K562 (cell line): Measurements from ENCODE around the gene SPON2. TPM values are rescaled to one million over a fixed set of nuclear protein-coding genes. Genes with fewer than 3 reads are reported as not detected.

Experiments
- ATAC-seq: fragments of 200-7000 bp; cut with Tn5 transposase; 3 replicates; pipeline ENCODE4 v1.9.1; 2020; ENCODE audit warnings: moderate library complexity
- BruUV-seq: library from RNA; stranded (reverse); fragments of 400-500 nt; replicated peaks from 2 replicates; lab custom pipeline; 2021; lab: Mats Ljungman, UMichigan
- CTCF ChIA-PET: fragments of 300-600 bp; formaldehyde crosslinking; extraction: SDS; loops from one replicate; lab custom pipeline; 2021; ENCODE audit warnings: low intra/inter-chr PET ratio; lab: Yijun Ruan, JAX
- POLR2A ChIA-PET: fragments of 300-600, 350-650 bp; sonication (Branson Sonifier 250); formaldehyde crosslinking; extraction: SDS; loops from one replicate; lab custom pipeline; 2021; ENCODE audit warnings: antibody characterized with exemption, inconsistent platforms; lab: Yijun Ruan, JAX
- DNase-seq, 4 experiments: peaks; one replicate each; pipeline versions ENCODE4 v3.0.0 to v3.0.0-alpha.2; 2011 to 2018; ENCODE audit warnings: low spot score in 3 of 4, mixed read lengths in 3 of 4; ENCODE audit errors: extremely low read depth in 1 of 4
- FAIRE-seq: peaks from 2 replicates; lab custom pipeline; 2011; peaks lifted over from hg19 to GRCh38; lab: Jason Lieb, UNC
- H2AFZ ChIP-seq: 2 replicates; pipeline ENCODE4 v1.6.0; 2011; ENCODE audit warnings: low read depth, low read length, control low read depth, inconsistent platforms
- H3K27ac ChIP-seq: fragments of 200-600 bp; 3 replicates; pipeline ENCODE4 v1.8.0; 2011; ENCODE audit warnings: low read depth, mild to moderate bottlenecking, control low read depth, inconsistent platforms, low read length, moderate library complexity, mixed read lengths; ENCODE audit errors: extremely low read depth
- H3K27me3 ChIP-seq, 2 experiments: fragments of 300-600 bp in 1 of 2; 2 replicates in 1 of 2; 3 replicates in 1 of 2; pipeline versions ENCODE4 v1.6.0 to v1.8.0; 2011; ENCODE audit warnings: inconsistent platforms in 2 of 2, low read length in 2 of 2, mild to moderate bottlenecking in 1 of 2, mixed read lengths in 1 of 2, moderate library complexity in 1 of 2; ENCODE audit not compliant: control insufficient read depth in 2 of 2, insufficient read depth in 2 of 2
- H3K36me3 ChIP-seq: fragments of 300-600 bp; 3 replicates; pipeline ENCODE4 v1.8.0; 2011; ENCODE audit warnings: mild to moderate bottlenecking, low read length, inconsistent platforms; ENCODE audit not compliant: control insufficient read depth, insufficient read depth
- H3K4me1 ChIP-seq, 2 experiments: fragments of 200-600 bp in 1 of 2; replicated peaks in 1 of 2; 2 replicates in 1 of 2; 3 replicates in 1 of 2; pipeline versions ENCODE4 v1.5.1 to v1.8.0; 2011; ENCODE audit warnings: inconsistent platforms in 2 of 2, low read length in 2 of 2, mild to moderate bottlenecking in 1 of 2, mixed read lengths in 1 of 2, moderate library complexity in 1 of 2; ENCODE audit not compliant: control insufficient read depth in 2 of 2, insufficient read depth in 2 of 2
- H3K4me2 ChIP-seq: 2 replicates; pipeline ENCODE4 v1.6.1; 2011; ENCODE audit warnings: low read length, control low read depth, inconsistent platforms, mixed read lengths; ENCODE audit not compliant: insufficient read depth
- H3K4me3 ChIP-seq: fragments of 200-600 bp; sonication (generic), shearing (Covaris generic); 2 replicates; pipeline ENCODE4 v1.5.1; 2016; ENCODE audit warnings: control low read depth, inconsistent platforms
- H3K79me2 ChIP-seq: fragments of 200-600 bp; 3 replicates; pipeline ENCODE4 v1.8.0; 2011; ENCODE audit warnings: low read length, inconsistent platforms; ENCODE audit not compliant: control insufficient read depth, insufficient read depth
- H3K9ac ChIP-seq, 2 experiments: 2 replicates each; pipeline versions ENCODE4 v1.6.0 to v1.6.1; 2011; ENCODE audit warnings: low read depth in 2 of 2, low read length in 2 of 2, control low read depth in 1 of 2, inconsistent platforms in 1 of 2, mild to moderate bottlenecking in 1 of 2, mixed read lengths in 1 of 2; ENCODE audit not compliant: insufficient read depth in 1 of 2
- H3K9me1 ChIP-seq: one replicate; pipeline ENCODE4 v1.6.0; 2011; ENCODE audit warnings: inconsistent platforms, mild to moderate bottlenecking, low read length, moderate library complexity; ENCODE audit not compliant: control insufficient read depth, insufficient read depth
- H3K9me3 ChIP-seq: replicated peaks from 2 replicates; pipeline ENCODE4 v1.5.1; 2011; ENCODE audit warnings: low read depth, low read length, inconsistent platforms; ENCODE audit not compliant: control insufficient read depth, insufficient read depth
- H4K20me1 ChIP-seq: replicated peaks from 2 replicates; pipeline ENCODE4 v1.6.1; 2011; ENCODE audit warnings: low read length, inconsistent platforms, mixed read lengths; ENCODE audit not compliant: control insufficient read depth, insufficient read depth
- C11orf30 ChIP-seq: fragments of 450-650 bp; IDR thresholded peaks from 2 replicates; pipeline ENCODE4 v1.6.1; 2016; ENCODE audit warnings: low read depth, mild to moderate bottlenecking
- CEBPB ChIP-seq: fragments of 450-650 bp; IDR thresholded peaks from 2 replicates; pipeline ENCODE4 v1.6.1; 2016; ENCODE audit warnings: missing genetic modification characterization, missing compliant biosample characterization
- EP400 ChIP-seq: fragments of 450-650 bp; IDR thresholded peaks from 2 replicates; pipeline ENCODE4 v1.6.1; 2017; ENCODE audit warnings: antibody characterized with exemption, mild to moderate bottlenecking, moderate library complexity
- EZH2 ChIP-seq: IDR thresholded peaks from 2 replicates; pipeline ENCODE4 v1.6.1; 2012; ENCODE audit warnings: low read depth, mild to moderate bottlenecking, inconsistent platforms, low read length, borderline replicate concordance
- GABPB2 ChIP-seq: fragments of 250-450 bp; sonication (Bioruptor Pico); conservative IDR thresholded peaks from 2 replicates; pipeline ENCODE4 v1.5.1; 2021; ENCODE audit warnings: mild to moderate bottlenecking
- GATAD2B ChIP-seq: fragments of 450-650 bp; IDR thresholded peaks from 2 replicates; pipeline ENCODE4 v1.6.1; 2017; ENCODE audit warnings: mild to moderate bottlenecking, borderline replicate concordance
- IRF2 ChIP-seq: sonication (generic); formaldehyde crosslinking; IDR thresholded peaks from 2 replicates; pipeline ENCODE4 v1.8.1; 2022; ENCODE audit warnings: mild to moderate bottlenecking, missing genetic modification reagents
- MAFF ChIP-seq: IDR thresholded peaks from 2 replicates; pipeline ENCODE4 v1.6.1; 2012; ENCODE audit warnings: low read length, improper control_type of control experiment
- MAFG ChIP-seq: fragments of 450-650 bp; conservative IDR thresholded peaks from 2 replicates; pipeline ENCODE4 v1.6.1; 2016; ENCODE audit warnings: missing genetic modification characterization, missing compliant biosample characterization
- MAFK ChIP-seq: IDR thresholded peaks from 2 replicates; pipeline ENCODE4 v1.6.1; 2011; ENCODE audit warnings: low read length, improper control_type of control experiment
- MYNN ChIP-seq, 2 experiments: sonication (generic); formaldehyde crosslinking in 1 of 2; IDR thresholded peaks; 2 replicates each; pipeline versions ENCODE4 v1.5.0 to v1.6.1; 2016 to 2020; ENCODE audit warnings: antibody characterized with exemption in 1 of 2, missing genetic modification reagents in 1 of 2
- NRF1 ChIP-seq, 2 experiments: fragments of 450-650 bp; IDR thresholded peaks in 1 of 2; conservative IDR thresholded peaks in 1 of 2; 2 replicates each; pipeline ENCODE4 v1.6.1; 2014; ENCODE audit warnings: mild to moderate bottlenecking in 2 of 2
- SMAD4 ChIP-seq: fragments of 250-450 bp; sonication (Bioruptor Pico); conservative IDR thresholded peaks from 2 replicates; pipeline ENCODE4 v1.8.0; 2021; ENCODE audit warnings: inconsistent platforms, mild to moderate bottlenecking, moderate library complexity
- SOX6 ChIP-seq: fragments of 450-650 bp; IDR thresholded peaks from 2 replicates; pipeline ENCODE4 v1.6.1; 2014; ENCODE audit warnings: mild to moderate bottlenecking
- THAP7 ChIP-seq: fragments of 250-450 bp; sonication (Bioruptor Pico); IDR thresholded peaks from 2 replicates; pipeline ENCODE4 v1.5.0; 2021
- ZBTB26 ChIP-seq: fragments of 450-650 bp; formaldehyde crosslinking; IDR thresholded peaks from 2 replicates; pipeline ENCODE4 v1.4.0; 2022; ENCODE audit warnings: missing genetic modification characterization
- ZNF212 ChIP-seq: fragments of 450-650 bp; formaldehyde crosslinking; IDR thresholded peaks from 2 replicates; pipeline ENCODE4 v1.4.0; 2020; ENCODE audit warnings: mild to moderate bottlenecking
- ZNF408 ChIP-seq: fragments of 250-450 bp; sonication (Bioruptor Pico); IDR thresholded peaks from 2 replicates; pipeline ENCODE4 v1.4.0; 2020; ENCODE audit warnings: low read depth, mild to moderate bottlenecking, moderate library complexity
- WGBS: fragments of 100-300 bp; shearing (Covaris generic); methylation state at CpG from one replicate; pipeline ENCODE4 v1.1.6; 2016; ENCODE audit warnings: low coverage, mixed read lengths; ENCODE audit not compliant: insufficient coverage; ENCODE audit errors: missing lambda C conversion rate; 5-methylcytosine and 5-hydroxymethylcytosine counted together
- in situ Hi-C: fragments of 300-500 bp; cut with MboI; formaldehyde crosslinking; loops from 4 replicates; pipeline ENCODE4 v1.15.0; 2018; ENCODE audit warnings: inconsistent platforms, mixed read lengths
- intact Hi-C: fragments of 100-400 bp; cut with micrococcal nuclease; formaldehyde crosslinking; loops from 2 replicates; pipeline ENCODE4 v1.14.2; 2022
- polyA plus RNA-seq, 8 experiments: library from polyadenylated mRNA; depleted of rRNA in 4 of 8; stranded (reverse) in 5 of 8; unstranded in 3 of 8; fragments of >200 nt; fragmentation: Nextera tagmentation in 2 of 8; fragmentation: Illumina TruSeq in 1 of 8; extraction: Ambion mirVana in 2 of 8; extraction: Trizol in 1 of 8; gene quantifications; 2 replicates each; pipeline versions ENCODE4 v1.2.1 to v1.2.3, GENCODE V29; 2011 to 2014; ENCODE audit warnings: inconsistent platforms in 1 of 8, missing spikeins in 1 of 8
- total RNA-seq, 7 experiments: library from RNA; depleted of rRNA in 6 of 7; stranded (reverse); fragments of >200 nt in 6 of 7; fragmentation: Illumina TruSeq in 2 of 7; extraction: Trizol in 2 of 7; gene quantifications; 2 replicates each; pipeline versions ENCODE4 v1.2.1 to v1.2.3, GENCODE V29; 2011 to 2021; ENCODE audit warnings: low replicate concordance in 1 of 7

SPON2 gene
- total and polyA plus RNA-seq, 9 of the 15 experiments (the other 6 are each of a cell fraction or from before 2014, with no cell fraction given) = 0.21 to 2.2 (median 0.83) TPM

- H4K20me1 ChIP-seq = no peaks in the 10 kb centered on the region
- peak overlapping the region in 1 of 2 experiments; percentile 79; a peak in 2 of 4 replicates for H3K9ac ChIP-seq
- BruUV-seq = no TSS peak
- no peaks in the 10 kb centered on the region; the same call in 2 of the 3 replicates for H3K79me2 ChIP-seq
- peak overlapping the region; percentile 44; the same call in 1 of the 2 replicates for H3K4me2 ChIP-seq
- peaks cover 0 to under 1% of the 10 kb centered on the region in 2 experiments; a peak in 1 of 5 replicates for H3K27me3 ChIP-seq
- H3K4me3 ChIP-seq = no peak overlapping the region
- intact Hi-C loops = loop anchor here (5.0 kb wide), 1 partner anchor 35 kb away; no protein-coding TSS in a partner anchor
- H3K27ac ChIP-seq = no peak overlapping the region; the same call in 2 of the 3 replicates
- H3K36me3 ChIP-seq = no peaks in the 10 kb centered on the region
- no peaks in the 10 kb centered on the region for H3K9me3 ChIP-seq
- DNase-seq (peak in 1 of 4 experiments; percentile 19), ATAC-seq (peak; percentile 13), FAIRE-seq (peak; percentile 44)
- peak overlapping the region; percentile 84 for H2AFZ ChIP-seq
- POLR2A ChIA-PET = interaction anchor here (0.7 to 1.3 kb wide), 3 partner anchors 10 to 386 kb away, joined by 3 to 4 read pairs (median 3); partner anchors contain the start of gene SPON2
- H3K9me1 ChIP-seq = no peaks in the 10 kb centered on the region
- peaks cover 20 to 50% of the 10 kb centered on the region in 2 experiments for H3K4me1 ChIP-seq
- CTCF ChIA-PET = no interaction called here
- 67% methylated on average over 26 of the region's 26 CpGs for WGBS
- in situ Hi-C loops = no loop called here
- TF ChIP-seq MYNN (IDR thresholded peaks at IDR 0.05) (no peak), MYNN (CRISPR knock-in tag; IDR thresholded peaks at IDR 0.05) (no peak), ZNF212 (CRISPR knock-in tag) (no peak), THAP7 (CRISPR knock-in tag) (no peak), EP400 (0 out of 2 replicates have a peak, but pooled peaks have one; percentile 9), CEBPB (tag) (peak; percentile 75), GATAD2B (no peak), MAFG (peak; percentile 86), EZH2 (no peak), ZNF408 (CRISPR knock-in tag) (no peak), ZBTB26 (CRISPR knock-in tag) (no peak), SOX6 (no peak), MAFK (peak; percentile 88), GABPB2 (CRISPR knock-in tag) (no peak), IRF2 (CRISPR knock-in tag) (no peak), C11orf30 (peak; percentile 94), SMAD4 (no peak), MAFF (peak; percentile 85), NRF1 (conservative IDR thresholded peaks at IDR 0.05 in 1 of 2, IDR thresholded peaks at IDR 0.05 in 1 of 2) (no peak)
Observed at GRCh38 chr4:1201851-1202525, 29.6 kb upstream of the SPON2 start.
